K562 (cell line): Measurements from ENCODE around the gene VSX2. TPM values are rescaled to one million over a fixed set of nuclear protein-coding genes. Genes with fewer than 3 reads are reported as not detected.

Experiments used
- ATAC-seq: fragments of 200-7000 bp; cut with Tn5 transposase; 3 replicates; pipeline ENCODE4 v1.9.1; 2020; ENCODE audit warnings: moderate library complexity
- BruUV-seq: library from RNA; stranded (reverse); fragments of 400-500 nt; replicated peaks from 2 replicates; lab custom pipeline; 2021; lab: Mats Ljungman, UMichigan
- CTCF ChIA-PET: fragments of 300-600 bp; formaldehyde crosslinking; extraction: SDS; loops from one replicate; lab custom pipeline; 2021; ENCODE audit warnings: low intra/inter-chr PET ratio; lab: Yijun Ruan, JAX
- POLR2A ChIA-PET: fragments of 300-600, 350-650 bp; sonication (Branson Sonifier 250); formaldehyde crosslinking; extraction: SDS; loops from one replicate; lab custom pipeline; 2021; ENCODE audit warnings: antibody characterized with exemption, inconsistent platforms; lab: Yijun Ruan, JAX
- DNase-seq, 4 experiments: peaks; one replicate each; pipeline versions ENCODE4 v3.0.0 to v3.0.0-alpha.2; 2011 to 2018; ENCODE audit warnings: low spot score in 3 of 4, mixed read lengths in 3 of 4; ENCODE audit errors: extremely low read depth in 1 of 4
- FAIRE-seq: peaks from 2 replicates; lab custom pipeline; 2011; peaks lifted over from hg19 to GRCh38; lab: Jason Lieb, UNC
- H2AFZ ChIP-seq: 2 replicates; pipeline ENCODE4 v1.6.0; 2011; ENCODE audit warnings: low read depth, low read length, control low read depth, inconsistent platforms
- H3K27ac ChIP-seq: fragments of 200-600 bp; 3 replicates; pipeline ENCODE4 v1.8.0; 2011; ENCODE audit warnings: low read depth, mild to moderate bottlenecking, control low read depth, inconsistent platforms, low read length, moderate library complexity, mixed read lengths; ENCODE audit errors: extremely low read depth
- H3K27me3 ChIP-seq, 2 experiments: fragments of 300-600 bp in 1 of 2; 2 replicates in 1 of 2; 3 replicates in 1 of 2; pipeline versions ENCODE4 v1.6.0 to v1.8.0; 2011; ENCODE audit warnings: inconsistent platforms in 2 of 2, low read length in 2 of 2, mild to moderate bottlenecking in 1 of 2, mixed read lengths in 1 of 2, moderate library complexity in 1 of 2; ENCODE audit not compliant: control insufficient read depth in 2 of 2, insufficient read depth in 2 of 2
- H3K36me3 ChIP-seq: fragments of 300-600 bp; 3 replicates; pipeline ENCODE4 v1.8.0; 2011; ENCODE audit warnings: mild to moderate bottlenecking, low read length, inconsistent platforms; ENCODE audit not compliant: control insufficient read depth, insufficient read depth
- H3K4me1 ChIP-seq, 2 experiments: fragments of 200-600 bp in 1 of 2; replicated peaks in 1 of 2; 2 replicates in 1 of 2; 3 replicates in 1 of 2; pipeline versions ENCODE4 v1.5.1 to v1.8.0; 2011; ENCODE audit warnings: inconsistent platforms in 2 of 2, low read length in 2 of 2, mild to moderate bottlenecking in 1 of 2, mixed read lengths in 1 of 2, moderate library complexity in 1 of 2; ENCODE audit not compliant: control insufficient read depth in 2 of 2, insufficient read depth in 2 of 2
- H3K4me2 ChIP-seq: 2 replicates; pipeline ENCODE4 v1.6.1; 2011; ENCODE audit warnings: low read length, control low read depth, inconsistent platforms, mixed read lengths; ENCODE audit not compliant: insufficient read depth
- H3K4me3 ChIP-seq: fragments of 200-600 bp; sonication (generic), shearing (Covaris generic); 2 replicates; pipeline ENCODE4 v1.5.1; 2016; ENCODE audit warnings: control low read depth, inconsistent platforms
- H3K79me2 ChIP-seq: fragments of 200-600 bp; 3 replicates; pipeline ENCODE4 v1.8.0; 2011; ENCODE audit warnings: low read length, inconsistent platforms; ENCODE audit not compliant: control insufficient read depth, insufficient read depth
- H3K9ac ChIP-seq, 2 experiments: 2 replicates each; pipeline versions ENCODE4 v1.6.0 to v1.6.1; 2011; ENCODE audit warnings: low read depth in 2 of 2, low read length in 2 of 2, control low read depth in 1 of 2, inconsistent platforms in 1 of 2, mild to moderate bottlenecking in 1 of 2, mixed read lengths in 1 of 2; ENCODE audit not compliant: insufficient read depth in 1 of 2
- H3K9me1 ChIP-seq: one replicate; pipeline ENCODE4 v1.6.0; 2011; ENCODE audit warnings: inconsistent platforms, mild to moderate bottlenecking, low read length, moderate library complexity; ENCODE audit not compliant: control insufficient read depth, insufficient read depth
- H3K9me3 ChIP-seq: replicated peaks from 2 replicates; pipeline ENCODE4 v1.5.1; 2011; ENCODE audit warnings: low read depth, low read length, inconsistent platforms; ENCODE audit not compliant: control insufficient read depth, insufficient read depth
- H4K20me1 ChIP-seq: replicated peaks from 2 replicates; pipeline ENCODE4 v1.6.1; 2011; ENCODE audit warnings: low read length, inconsistent platforms, mixed read lengths; ENCODE audit not compliant: control insufficient read depth, insufficient read depth
- FOXJ2 ChIP-seq: fragments of 200-800 bp; sonication (Bioruptor generic); IDR thresholded peaks from 2 replicates; pipeline ENCODE4 v1.6.1; 2016; ENCODE audit warnings: missing genetic modification characterization, missing compliant biosample characterization
- HDAC3 ChIP-seq: fragments of 450-650 bp; IDR thresholded peaks from 2 replicates; pipeline ENCODE4 v1.6.1; 2018; ENCODE audit warnings: borderline replicate concordance, mild to moderate bottlenecking, moderate library complexity; ENCODE audit not compliant: partially characterized antibody
- L3MBTL2 ChIP-seq: fragments of 450-650 bp; IDR thresholded peaks from 2 replicates; pipeline ENCODE4 v1.6.1; 2016; ENCODE audit warnings: mild to moderate bottlenecking, moderate library complexity
- POLR2AphosphoS2 ChIP-seq: IDR thresholded peaks from 2 replicates; pipeline ENCODE4 v1.6.1; 2012; ENCODE audit warnings: low read length, improper control_type of control experiment
- RBM14 ChIP-seq: fragments of 200-400 bp; formaldehyde crosslinking; IDR thresholded peaks from 2 replicates; pipeline ENCODE4 v1.6.1; 2018; ENCODE audit warnings: low read depth, mild to moderate bottlenecking, low read length, moderate library complexity, borderline replicate concordance; ENCODE audit not compliant: insufficient read depth
- ZNF507 ChIP-seq: conservative IDR thresholded peaks from 2 replicates; pipeline ENCODE4 v1.6.1; 2017; ENCODE audit warnings: missing genetic modification characterization, missing compliant biosample characterization
- WGBS: fragments of 100-300 bp; shearing (Covaris generic); methylation state at CpG from one replicate; pipeline ENCODE4 v1.1.6; 2016; ENCODE audit warnings: low coverage, mixed read lengths; ENCODE audit not compliant: insufficient coverage; ENCODE audit errors: missing lambda C conversion rate; 5-methylcytosine and 5-hydroxymethylcytosine counted together
- in situ Hi-C: fragments of 300-500 bp; cut with MboI; formaldehyde crosslinking; loops from 4 replicates; pipeline ENCODE4 v1.15.0; 2018; ENCODE audit warnings: inconsistent platforms, mixed read lengths
- intact Hi-C: fragments of 100-400 bp; cut with micrococcal nuclease; formaldehyde crosslinking; loops from 2 replicates; pipeline ENCODE4 v1.14.2; 2022
- polyA plus RNA-seq, 8 experiments: library from polyadenylated mRNA; depleted of rRNA in 4 of 8; stranded (reverse) in 5 of 8; unstranded in 3 of 8; fragments of >200 nt; fragmentation: Nextera tagmentation in 2 of 8; fragmentation: Illumina TruSeq in 1 of 8; extraction: Ambion mirVana in 2 of 8; extraction: Trizol in 1 of 8; gene quantifications; 2 replicates each; pipeline versions ENCODE4 v1.2.1 to v1.2.3, GENCODE V29; 2011 to 2014; ENCODE audit warnings: inconsistent platforms in 1 of 8, missing spikeins in 1 of 8
- total RNA-seq, 7 experiments: library from RNA; depleted of rRNA in 6 of 7; stranded (reverse); fragments of >200 nt in 6 of 7; fragmentation: Illumina TruSeq in 2 of 7; extraction: Trizol in 2 of 7; gene quantifications; 2 replicates each; pipeline versions ENCODE4 v1.2.1 to v1.2.3, GENCODE V29; 2011 to 2021; ENCODE audit warnings: low replicate concordance in 1 of 7
- TF ChIP-seq, protein P1 (sequence below): fragments of 450-650 bp; IDR thresholded peaks from 2 replicates; pipeline ENCODE4 v1.7.0; 2016; ENCODE audit warnings: borderline replicate concordance

Gene VSX2
- total and polyA plus RNA-seq, 9 of the 15 experiments (the other 6 are each of a cell fraction or from before 2014, with no cell fraction given), result 0.04 TPM; not detected in 8

DNA sequence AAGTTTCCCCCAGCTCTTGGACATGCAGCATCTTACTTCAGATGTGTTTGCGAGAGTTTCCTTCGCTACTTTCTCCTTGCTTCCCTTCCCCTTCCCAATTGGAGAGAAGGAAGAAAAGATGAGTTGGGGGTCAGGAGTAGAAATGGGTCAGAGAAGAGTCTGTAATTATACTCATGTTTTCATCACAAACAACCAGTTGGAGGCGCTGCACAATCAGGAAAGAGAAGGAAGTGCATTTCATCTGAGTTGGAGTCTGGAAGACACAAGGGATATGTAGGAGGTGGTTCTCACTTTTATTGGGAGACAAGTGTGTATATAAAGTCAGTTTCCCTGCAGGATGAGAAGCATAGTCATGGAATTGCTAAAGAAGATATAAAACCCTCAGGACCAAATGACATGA, 31.3 kb upstream of the VSX2 start (continued):
- no peak for TF ChIP-seq HDAC3
- TF ChIP-seq, all 486 proteins: peak for 3

DNA sequence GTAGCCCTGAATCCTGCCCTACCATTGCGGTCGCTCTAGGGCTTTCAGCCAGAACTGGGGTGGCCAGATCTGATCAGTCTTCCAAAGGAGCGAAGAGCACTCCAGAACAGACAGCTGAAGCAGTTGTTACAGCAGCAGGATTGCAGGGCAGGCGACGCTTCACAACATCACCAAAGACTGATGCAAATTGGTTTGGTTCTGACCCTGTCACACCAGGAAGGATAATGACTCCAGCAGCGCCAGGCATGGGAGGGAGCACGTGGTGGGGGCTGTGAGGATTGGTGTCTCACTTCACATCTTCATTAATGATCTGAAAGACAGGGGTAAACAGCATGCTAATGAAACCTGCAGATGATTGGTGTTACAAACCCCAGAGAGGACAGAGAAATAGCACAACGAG, 30.6 kb upstream of the VSX2 start:
- H3K4me1 ChIP-seq, result peaks cover 0 to 2% of the 10 kb centered on the region in 2 experiments; a peak in 1 of 5 replicates
- no peaks in the 10 kb centered on the region for H3K9me3 ChIP-seq
- 0 out of 2 replicates have a peak, but pooled peaks cover 4% of the 10 kb centered on the region for H4K20me1 ChIP-seq
- H3K79me2 ChIP-seq, result no peaks in the 10 kb centered on the region
- WGBS, result 25% methylated on average over 8 of the region's 8 CpGs
- TF ChIP-seq, protein P1, sequence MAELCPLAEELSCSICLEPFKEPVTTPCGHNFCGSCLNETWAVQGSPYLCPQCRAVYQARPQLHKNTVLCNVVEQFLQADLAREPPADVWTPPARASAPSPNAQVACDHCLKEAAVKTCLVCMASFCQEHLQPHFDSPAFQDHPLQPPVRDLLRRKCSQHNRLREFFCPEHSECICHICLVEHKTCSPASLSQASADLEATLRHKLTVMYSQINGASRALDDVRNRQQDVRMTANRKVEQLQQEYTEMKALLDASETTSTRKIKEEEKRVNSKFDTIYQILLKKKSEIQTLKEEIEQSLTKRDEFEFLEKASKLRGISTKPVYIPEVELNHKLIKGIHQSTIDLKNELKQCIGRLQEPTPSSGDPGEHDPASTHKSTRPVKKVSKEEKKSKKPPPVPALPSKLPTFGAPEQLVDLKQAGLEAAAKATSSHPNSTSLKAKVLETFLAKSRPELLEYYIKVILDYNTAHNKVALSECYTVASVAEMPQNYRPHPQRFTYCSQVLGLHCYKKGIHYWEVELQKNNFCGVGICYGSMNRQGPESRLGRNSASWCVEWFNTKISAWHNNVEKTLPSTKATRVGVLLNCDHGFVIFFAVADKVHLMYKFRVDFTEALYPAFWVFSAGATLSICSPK, result no peak
- TF ChIP-seq RBM14 (no peak), FOXJ2 (tag) (no peak), POLR2AphosphoS2 (no peak), L3MBTL2 (0 out of 2 replicates have a peak, but pooled peaks have one; percentile 17), ZNF507 (tag) (no peak)
- DNase-seq (no peak), ATAC-seq (peak; percentile 51), FAIRE-seq (no peak)
- H3K27ac ChIP-seq, result no peak overlapping the region
- H3K4me3 ChIP-seq, result no peak overlapping the region
- POLR2A ChIA-PET, result interaction anchor here (0.6 to 1.1 kb wide), 2 partner anchors 10 to 142 kb away, joined by 3 to 4 read pairs; no protein-coding TSS in a partner anchor
- peak overlapping the region; percentile 32; the same call in 1 of the 2 replicates for H3K4me2 ChIP-seq
- peaks cover 0 to under 1% of the 10 kb centered on the region in 2 experiments; a peak in 1 of 5 replicates for H3K27me3 ChIP-seq
- intact Hi-C loops (loop anchor here (2.0 to 5.0 kb wide), 2 partner anchors 42 to 84 kb away; no protein-coding TSS in a partner anchor), in situ Hi-C loops (no loop called here)
- no peak overlapping the region for H3K9ac ChIP-seq
- H3K9me1 ChIP-seq, result no peaks in the 10 kb centered on the region
- CTCF ChIA-PET, result interaction anchor here (0.6 kb wide), 1 partner anchor 114 kb away, joined by 3 read pairs; no protein-coding TSS in a partner anchor
- H2AFZ ChIP-seq, result peak overlapping the region; percentile 31; the same call in 1 of the 2 replicates
- H3K36me3 ChIP-seq, result no peaks in the 10 kb centered on the region
- BruUV-seq, result no TSS peak
